ENCODE data around the gene SERPINA5.
"Not testable (repeated sequence)": the region's sequence is repeated elsewhere in the genome, so short reads cannot be mapped to it uniquely, and the experiment has no call there.

The SERPINA5 gene

DNA sequence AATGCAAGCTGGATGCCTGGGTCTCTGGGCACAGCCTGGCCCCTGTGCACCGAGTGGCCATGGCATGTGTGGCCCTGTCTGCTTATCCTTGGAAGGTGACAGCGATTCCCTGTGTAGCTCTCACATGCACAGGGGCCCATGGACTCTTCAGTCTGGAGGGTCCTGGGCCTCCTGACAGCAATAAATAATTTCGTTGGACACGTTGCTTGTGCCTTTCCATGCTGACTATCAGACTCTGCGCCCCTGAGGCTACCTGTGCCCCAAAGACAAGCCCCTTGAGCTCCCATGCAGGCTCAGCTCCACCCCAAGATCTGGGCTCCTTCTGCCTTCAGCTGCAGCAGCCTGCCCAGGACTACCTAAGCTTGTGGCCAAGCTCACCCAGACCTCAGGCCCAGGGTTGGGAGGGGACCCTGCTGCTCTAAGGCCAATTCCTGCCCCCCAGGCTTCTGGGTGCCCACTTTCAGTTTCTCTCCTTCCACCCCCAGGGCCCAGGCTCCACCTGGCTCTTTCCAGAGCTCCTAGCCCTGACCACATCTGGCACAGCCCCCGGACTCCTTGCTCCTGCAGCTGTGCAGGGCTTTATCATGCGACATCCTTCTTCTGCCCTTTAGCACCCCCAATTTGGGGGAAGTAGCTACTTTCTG, 42.8 kb downstream of the SERPINA5 start:
- no peak for DNase-seq (ENCODE audit: low read depth, low spot score)

DNA sequence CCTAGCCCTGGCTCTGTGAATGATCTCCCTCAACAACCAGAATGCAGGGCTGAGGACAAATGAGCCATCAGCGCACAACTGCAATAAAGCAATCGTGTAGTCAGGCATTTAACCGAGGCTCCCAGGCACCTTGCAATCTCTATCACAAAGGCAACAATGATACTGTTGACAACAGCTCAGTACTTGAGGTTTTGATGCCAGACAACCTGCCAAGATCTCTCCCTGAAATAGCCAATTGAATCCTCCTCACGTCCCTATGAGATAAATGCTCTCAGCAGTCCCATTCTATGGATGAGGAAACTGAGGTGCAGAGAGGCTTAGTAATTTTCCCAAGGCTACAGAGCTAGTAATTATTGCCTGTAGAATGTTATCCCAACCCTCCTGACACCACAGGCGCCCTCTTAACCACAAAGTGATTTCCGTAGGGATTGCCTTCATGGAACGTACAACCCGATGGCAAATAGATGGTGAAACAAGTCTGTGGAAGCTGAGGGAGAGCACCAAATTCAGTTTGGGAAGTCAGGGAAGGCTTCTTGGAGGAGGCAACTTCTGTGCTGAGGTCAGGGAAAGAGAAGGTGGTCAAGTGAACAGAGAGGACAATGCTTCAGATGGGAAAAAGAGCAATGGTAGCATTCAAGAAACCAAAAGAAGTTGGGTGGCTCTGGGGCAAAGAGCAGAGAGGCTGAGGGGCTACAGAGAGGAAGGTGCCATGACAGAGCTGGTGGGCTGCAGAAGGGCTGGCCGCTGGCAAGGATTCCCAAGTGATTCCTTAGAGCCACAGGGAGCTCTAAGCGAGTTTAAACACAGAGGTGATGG, 43.5 kb downstream of the SERPINA5 start:
- DNase-seq (ENCODE audit: low read depth, low spot score), result no peak

GRCh38 chr14:94625353-94625635, 44.1 kb downstream of the SERPINA5 start:
- no peak for DNase-seq (ENCODE audit: low read depth, low spot score)

- no peak for DNase-seq (ENCODE audit: low read depth, low spot score)
Observed at GRCh38 chr14:94628578-94628977, 47.4 kb downstream of the SERPINA5 start.

DNA sequence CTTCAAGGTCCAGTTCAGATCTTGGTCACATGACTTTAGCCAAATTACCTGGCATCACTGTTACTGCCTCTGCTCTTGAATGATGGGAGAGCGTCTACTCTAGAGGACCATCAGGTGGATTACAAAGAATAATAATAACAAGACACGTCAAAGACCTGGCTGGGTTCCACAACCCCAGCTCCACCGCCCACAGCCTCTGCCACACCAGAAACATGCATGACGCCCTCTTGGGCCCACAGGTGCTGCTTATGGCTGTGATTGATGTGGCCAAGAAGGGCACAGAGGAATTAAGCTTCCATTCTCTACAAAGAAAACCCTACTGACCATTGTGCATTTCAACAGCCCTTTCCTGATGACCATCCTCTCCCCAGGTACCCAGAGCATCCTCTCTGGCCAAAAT, 49.2 kb downstream of the SERPINA5 start:
- DNase-seq (ENCODE audit: low read depth, low spot score), result no peak

DNA sequence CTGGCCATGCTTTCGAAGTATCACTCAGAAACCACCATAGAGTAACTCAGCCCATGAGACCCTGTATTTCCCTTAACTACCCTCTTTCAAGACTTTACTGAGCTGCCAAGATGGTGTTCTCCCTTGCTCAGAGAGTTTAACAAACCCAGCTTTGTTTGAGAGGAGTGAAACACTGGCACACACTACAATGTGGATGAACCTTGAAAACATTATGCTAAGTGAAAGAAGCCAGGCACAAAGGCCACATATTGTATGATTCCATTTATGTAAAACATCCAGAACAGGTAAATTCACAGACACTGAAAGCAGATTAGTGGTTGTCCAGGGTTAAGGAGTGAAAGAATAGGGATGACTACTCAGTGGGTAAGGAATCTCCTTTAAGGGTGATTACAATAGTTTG, 49.8 kb downstream of the SERPINA5 start:
- DNase-seq (ENCODE audit: low read depth, low spot score), result no peak

- no peak for DNase-seq (ENCODE audit: low read depth, low spot score)
Observed at GRCh38 chr14:94631536-94632304, 50.5 kb downstream of the SERPINA5 start.

GRCh38 chr14:94632305-94632590, 51.0 kb downstream of the SERPINA5 start:
- no peak for DNase-seq (ENCODE audit: low read depth, low spot score)

- DNase-seq (ENCODE audit: low read depth, low spot score), result no peak
Observed at GRCh38 chr14:94633121-94633520, 51.9 kb downstream of the SERPINA5 start.

DNA sequence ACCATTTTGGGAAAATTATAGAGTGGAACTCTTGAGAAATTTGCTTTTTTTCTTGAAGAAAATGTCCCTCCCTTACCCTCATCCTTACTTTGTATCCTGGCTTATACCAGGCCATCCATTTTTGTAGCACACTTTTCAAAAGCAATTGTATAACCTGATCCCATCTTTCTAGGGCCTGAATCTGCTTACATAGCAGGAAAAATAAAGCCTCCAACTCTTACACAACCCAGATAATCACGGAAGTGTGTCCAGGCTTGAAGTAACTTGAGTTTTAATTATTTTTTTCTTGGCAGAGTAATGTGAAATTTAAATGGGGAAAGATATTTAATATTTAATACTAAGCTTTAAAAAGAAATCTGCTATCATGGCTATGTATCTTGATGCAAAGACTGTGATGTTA, 53.9 kb downstream of the SERPINA5 start:
- DNase-seq (ENCODE audit: low read depth, low spot score), result no peak

- DNase-seq (ENCODE audit: low read depth, low spot score), result no peak
Observed at GRCh38 chr14:94636744-94637412, 55.7 kb downstream of the SERPINA5 start.

DNA sequence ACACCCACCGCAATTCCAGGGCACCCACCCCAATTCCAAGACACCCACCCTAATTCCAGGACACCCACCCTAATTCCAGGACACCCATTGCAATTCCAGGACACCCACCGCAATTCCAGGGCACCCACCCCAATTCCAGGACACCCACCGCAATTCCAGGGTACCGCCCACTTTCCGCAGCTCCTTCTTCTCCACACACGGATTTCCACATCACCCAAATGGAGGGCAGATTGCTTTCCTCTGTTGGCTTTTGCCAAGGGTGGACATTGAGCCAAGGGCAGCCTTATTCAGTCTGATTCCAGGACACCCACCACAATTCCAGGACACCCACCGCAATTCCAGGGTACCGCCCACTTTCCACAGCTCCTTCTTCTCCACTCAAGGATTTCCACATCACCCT, 56.6 kb downstream of the SERPINA5 start:
- not testable (repeated sequence) for DNase-seq (ENCODE audit: low read depth, low spot score)

- DNase-seq (ENCODE audit: low read depth, low spot score), result no peak
Observed at GRCh38 chr14:94638339-94638738, 57.1 kb downstream of the SERPINA5 start.

GRCh38 chr14:94638961-94639817, 58.0 kb downstream of the SERPINA5 start:
- no peak for DNase-seq (ENCODE audit: low read depth, low spot score)

DNA sequence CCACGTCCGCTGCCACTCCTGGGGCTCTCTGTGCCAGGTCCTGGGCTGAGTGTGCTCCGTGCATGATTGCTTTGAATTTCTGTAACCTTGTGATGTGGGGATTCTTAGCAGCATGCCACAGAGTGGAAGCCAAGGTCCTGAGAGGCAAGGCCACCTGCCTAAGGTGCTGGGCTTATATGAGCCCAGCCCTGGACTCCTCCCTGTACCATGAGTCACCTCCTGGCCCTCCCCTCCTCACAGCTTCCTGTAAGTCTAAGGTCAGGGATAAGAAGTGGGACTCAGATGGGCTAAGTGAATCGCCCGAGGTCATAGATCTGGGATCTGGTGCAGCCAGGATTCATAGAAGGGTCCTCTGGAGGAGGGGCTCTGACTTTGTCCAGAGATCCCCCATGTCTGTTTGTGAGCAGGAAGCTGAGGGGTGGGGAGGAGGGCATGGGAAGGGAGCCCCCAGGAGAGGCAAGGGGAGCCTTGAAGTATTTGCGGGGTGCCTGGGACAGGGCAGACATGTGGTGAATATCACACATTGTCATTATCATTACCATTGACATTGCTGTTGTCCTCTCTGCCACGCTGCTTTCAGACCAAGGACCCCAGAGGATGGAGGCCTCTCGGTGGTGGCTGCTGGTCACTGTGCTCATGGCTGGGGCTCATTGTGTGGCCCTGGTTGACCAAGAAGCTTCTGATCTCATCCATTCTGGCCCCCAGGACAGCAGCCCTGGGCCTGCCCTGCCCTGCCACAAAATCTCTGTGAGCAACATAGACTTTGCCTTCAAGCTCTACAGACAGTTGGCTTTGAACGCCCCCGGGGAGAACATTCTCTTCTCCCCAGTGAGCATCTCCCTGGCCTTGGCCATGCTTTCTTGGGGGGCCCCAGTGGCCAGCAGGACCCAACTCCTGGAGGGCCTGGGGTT, 59.8 kb downstream of the SERPINA5 start:
- DNase-seq (ENCODE audit: low read depth, low spot score), result no peak

DNA sequence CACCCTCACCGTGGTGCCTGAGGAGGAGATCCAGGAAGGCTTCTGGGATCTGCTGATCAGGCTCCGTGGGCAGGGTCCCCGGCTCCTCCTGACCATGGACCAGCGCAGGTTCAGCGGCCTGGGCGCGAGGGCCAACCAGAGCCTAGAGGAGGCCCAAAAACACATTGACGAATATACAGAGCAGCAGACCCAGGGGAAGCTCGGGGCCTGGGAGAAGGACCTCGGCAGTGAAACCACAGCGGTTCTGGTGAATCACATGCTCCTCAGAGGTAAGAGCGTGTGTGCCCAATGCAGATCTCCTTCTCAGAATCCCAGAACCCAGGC, 60.4 kb downstream of the SERPINA5 start:
- DNase-seq (ENCODE audit: low read depth, low spot score), result no peak

All from ELF-1 (cell line).